PFSK-1 (cell line): ENCODE results near the gene EIF3D.

Source experiments
- POLR2AphosphoS5 ChIP-seq: IDR thresholded peaks from 2 replicates; pipeline ENCODE4 v1.6.1; 2012; ENCODE audit warnings: low read depth, mild to moderate bottlenecking, control low read depth, low read length, moderate library complexity
- SIN3A ChIP-seq: IDR thresholded peaks from 2 replicates; pipeline ENCODE4 v1.6.1; 2012; ENCODE audit warnings: mild to moderate bottlenecking, low read length, moderate library complexity, borderline replicate concordance; ENCODE audit not compliant: insufficient read depth
- TAF1 ChIP-seq: IDR thresholded peaks from 2 replicates; pipeline ENCODE4 v1.6.1; 2012; ENCODE audit warnings: low read length, control low read depth, borderline replicate concordance; ENCODE audit not compliant: insufficient read depth
- TF ChIP-seq, protein P1 (sequence below), 2 experiments: IDR thresholded peaks; 2 replicates each; pipeline versions ENCODE4 v1.6.1 to v1.8.0; 2011 to 2012; ENCODE audit warnings: low read depth in 2 of 2, low read length in 2 of 2, control low read depth in 1 of 2, inconsistent platforms in 1 of 2, mild to moderate bottlenecking in 1 of 2, moderate library complexity in 1 of 2; ENCODE audit not compliant: insufficient read depth in 1 of 2

DNA sequence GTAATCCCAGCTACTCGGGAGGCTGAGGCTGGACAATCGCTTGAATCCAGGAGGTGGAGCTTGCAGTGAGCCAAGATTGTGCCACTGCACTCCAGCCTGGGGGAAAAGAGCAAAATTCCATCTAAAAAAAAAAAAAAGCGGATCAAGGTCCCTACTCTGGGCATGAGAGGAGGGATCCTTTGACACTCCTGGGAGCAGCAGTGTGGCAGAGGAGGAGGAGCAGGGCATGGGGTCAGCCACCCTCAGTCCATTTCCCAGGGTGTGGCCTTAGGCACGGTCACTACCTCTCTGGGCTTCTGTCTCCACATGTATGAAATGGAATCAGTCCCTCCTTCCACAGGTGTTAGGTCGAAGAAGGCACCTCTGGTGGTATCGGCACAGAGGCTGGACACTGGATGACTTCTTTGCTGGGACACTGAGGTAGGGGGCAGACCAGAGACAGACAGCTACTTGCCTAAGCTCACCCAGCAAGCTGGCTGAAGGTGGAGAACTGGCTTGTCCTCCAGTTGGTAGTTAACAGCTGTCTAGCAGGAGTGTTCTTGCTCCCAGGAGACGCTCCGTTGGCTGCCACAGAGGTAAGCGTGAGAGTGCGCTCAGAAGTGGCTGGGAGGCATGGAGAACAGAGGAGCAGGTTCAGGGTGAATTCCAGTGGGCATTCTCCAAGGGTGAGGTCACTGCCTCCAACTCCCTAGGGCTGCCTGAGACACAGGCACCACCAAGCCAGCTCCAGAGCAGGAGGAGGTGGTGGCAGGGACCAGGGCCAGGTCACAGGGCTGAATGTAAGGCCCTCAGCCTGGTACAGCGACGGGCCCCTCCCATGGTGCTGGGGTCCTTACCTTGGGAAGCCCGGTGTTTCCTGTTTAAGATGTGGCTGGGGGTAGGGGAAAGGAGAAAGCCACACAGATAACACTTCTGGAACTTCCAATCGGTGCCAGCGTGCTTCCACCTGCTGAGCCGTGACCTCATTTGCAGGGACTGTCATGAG, 67.0 kb downstream of the EIF3D start:
- TF ChIP-seq POLR2AphosphoS5 (no peak), SIN3A (no peak), TAF1 (no peak)
- TF ChIP-seq, protein P1, sequence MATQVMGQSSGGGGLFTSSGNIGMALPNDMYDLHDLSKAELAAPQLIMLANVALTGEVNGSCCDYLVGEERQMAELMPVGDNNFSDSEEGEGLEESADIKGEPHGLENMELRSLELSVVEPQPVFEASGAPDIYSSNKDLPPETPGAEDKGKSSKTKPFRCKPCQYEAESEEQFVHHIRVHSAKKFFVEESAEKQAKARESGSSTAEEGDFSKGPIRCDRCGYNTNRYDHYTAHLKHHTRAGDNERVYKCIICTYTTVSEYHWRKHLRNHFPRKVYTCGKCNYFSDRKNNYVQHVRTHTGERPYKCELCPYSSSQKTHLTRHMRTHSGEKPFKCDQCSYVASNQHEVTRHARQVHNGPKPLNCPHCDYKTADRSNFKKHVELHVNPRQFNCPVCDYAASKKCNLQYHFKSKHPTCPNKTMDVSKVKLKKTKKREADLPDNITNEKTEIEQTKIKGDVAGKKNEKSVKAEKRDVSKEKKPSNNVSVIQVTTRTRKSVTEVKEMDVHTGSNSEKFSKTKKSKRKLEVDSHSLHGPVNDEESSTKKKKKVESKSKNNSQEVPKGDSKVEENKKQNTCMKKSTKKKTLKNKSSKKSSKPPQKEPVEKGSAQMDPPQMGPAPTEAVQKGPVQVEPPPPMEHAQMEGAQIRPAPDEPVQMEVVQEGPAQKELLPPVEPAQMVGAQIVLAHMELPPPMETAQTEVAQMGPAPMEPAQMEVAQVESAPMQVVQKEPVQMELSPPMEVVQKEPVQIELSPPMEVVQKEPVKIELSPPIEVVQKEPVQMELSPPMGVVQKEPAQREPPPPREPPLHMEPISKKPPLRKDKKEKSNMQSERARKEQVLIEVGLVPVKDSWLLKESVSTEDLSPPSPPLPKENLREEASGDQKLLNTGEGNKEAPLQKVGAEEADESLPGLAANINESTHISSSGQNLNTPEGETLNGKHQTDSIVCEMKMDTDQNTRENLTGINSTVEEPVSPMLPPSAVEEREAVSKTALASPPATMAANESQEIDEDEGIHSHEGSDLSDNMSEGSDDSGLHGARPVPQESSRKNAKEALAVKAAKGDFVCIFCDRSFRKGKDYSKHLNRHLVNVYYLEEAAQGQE (IDR thresholded peaks at IDR 0.05; ENCODE audit: insufficient read depth in 1 of 2, low read depth in 2 of 2, low read length in 2 of 2): no peak
